Measurements from ENCODE around the gene TAPT1. TPM values are rescaled to one million over a fixed set of nuclear protein-coding genes. Genes with fewer than 3 reads are reported as not detected.

Gene TAPT1
- total RNA-seq, 1 experiment from 2014 or later, result 22.0 TPM

GRCh38 chr4:16233569-16234177 is 7.4 kb upstream of the TAPT1 start:
- no peaks in the 10 kb centered on the region for H3K27me3 Mint-ChIP-seq (ENCODE audit: insufficient read depth, unreplicated experiment)
- no TSS peak for BruUV-seq (replicated peaks)
- H3K36me3 Mint-ChIP-seq (ENCODE audit: insufficient read depth, unreplicated experiment), result no peaks in the 10 kb centered on the region
- no peaks in the 10 kb centered on the region for H3K9me3 Mint-ChIP-seq (ENCODE audit: unreplicated experiment)
- TF ChIP-seq, protein P1, sequence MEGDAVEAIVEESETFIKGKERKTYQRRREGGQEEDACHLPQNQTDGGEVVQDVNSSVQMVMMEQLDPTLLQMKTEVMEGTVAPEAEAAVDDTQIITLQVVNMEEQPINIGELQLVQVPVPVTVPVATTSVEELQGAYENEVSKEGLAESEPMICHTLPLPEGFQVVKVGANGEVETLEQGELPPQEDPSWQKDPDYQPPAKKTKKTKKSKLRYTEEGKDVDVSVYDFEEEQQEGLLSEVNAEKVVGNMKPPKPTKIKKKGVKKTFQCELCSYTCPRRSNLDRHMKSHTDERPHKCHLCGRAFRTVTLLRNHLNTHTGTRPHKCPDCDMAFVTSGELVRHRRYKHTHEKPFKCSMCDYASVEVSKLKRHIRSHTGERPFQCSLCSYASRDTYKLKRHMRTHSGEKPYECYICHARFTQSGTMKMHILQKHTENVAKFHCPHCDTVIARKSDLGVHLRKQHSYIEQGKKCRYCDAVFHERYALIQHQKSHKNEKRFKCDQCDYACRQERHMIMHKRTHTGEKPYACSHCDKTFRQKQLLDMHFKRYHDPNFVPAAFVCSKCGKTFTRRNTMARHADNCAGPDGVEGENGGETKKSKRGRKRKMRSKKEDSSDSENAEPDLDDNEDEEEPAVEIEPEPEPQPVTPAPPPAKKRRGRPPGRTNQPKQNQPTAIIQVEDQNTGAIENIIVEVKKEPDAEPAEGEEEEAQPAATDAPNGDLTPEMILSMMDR (IDR thresholded peaks at IDR 0.05; ENCODE audit: unreplicated experiment), result no peak
- DNase-seq (ENCODE audit: unreplicated experiment), result no peak
- H3K4me3 Mint-ChIP-seq (ENCODE audit: unreplicated experiment), result no peak overlapping the region
- no peak overlapping the region for H3K27ac Mint-ChIP-seq (ENCODE audit: low read depth, unreplicated experiment)
- H3K4me1 Mint-ChIP-seq (ENCODE audit: insufficient read depth, unreplicated experiment), result peaks cover 4% of the 10 kb centered on the region
- POLR2A ChIA-PET, result interaction anchor here (0.5 to 1.0 kb wide), 2 partner anchors 24 to 30 kb away, joined by 3 read pairs; no protein-coding TSS in a partner anchor
- CTCF ChIA-PET, result interaction anchor here (0.6 kb wide), 1 partner anchor 25 kb away, joined by 3 read pairs; no protein-coding TSS in a partner anchor
- intact Hi-C loops (cut with micrococcal nuclease), result no loop called here

- ChIA-PET POLR2A (no interaction called here), CTCF (interaction anchor here (0.6 to 0.7 kb wide), 4 partner anchors 16 to 789 kb away, joined by 3 to 6 read pairs (median 3); no protein-coding TSS in a partner anchor)
- intact Hi-C loops (cut with micrococcal nuclease), result no loop called here
- Mint-ChIP-seq H3K9me3 (ENCODE audit: unreplicated experiment) (no peaks in the 10 kb centered on the region), H3K27ac (ENCODE audit: low read depth, unreplicated experiment) (no peak overlapping the region), H3K36me3 (ENCODE audit: insufficient read depth, unreplicated experiment) (no peaks in the 10 kb centered on the region), H3K4me1 (ENCODE audit: insufficient read depth, unreplicated experiment) (peaks cover 4% of the 10 kb centered on the region), H3K27me3 (ENCODE audit: insufficient read depth, unreplicated experiment) (no peaks in the 10 kb centered on the region), H3K4me3 (ENCODE audit: unreplicated experiment) (no peak overlapping the region)
- no peak for DNase-seq (ENCODE audit: unreplicated experiment)
- TF ChIP-seq, protein P1 (IDR thresholded peaks at IDR 0.05; ENCODE audit: unreplicated experiment), result no peak
- BruUV-seq (replicated peaks), result no TSS peak
Measured at GRCh38 chr4:16231570-16232245, 5.4 kb upstream of the TAPT1 start.

DNA sequence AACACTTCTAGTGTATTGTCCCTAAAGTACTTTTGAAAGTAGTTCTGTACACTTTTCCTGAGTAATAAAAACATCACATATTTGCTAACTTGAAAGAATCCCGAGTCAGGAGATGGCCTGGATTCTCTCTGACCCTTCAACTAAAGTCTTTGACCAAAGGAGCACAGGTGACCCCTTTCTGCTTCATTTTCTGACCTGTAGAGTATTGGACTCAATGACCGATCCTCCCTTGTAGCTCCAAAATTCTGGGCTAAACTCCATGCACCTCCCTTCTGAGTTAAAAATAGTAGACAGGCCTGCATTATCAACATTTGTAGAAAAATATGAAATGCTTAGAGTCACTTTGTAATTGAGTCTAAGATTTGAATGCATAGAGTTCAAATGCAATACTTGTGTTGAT is 4.0 kb upstream of the TAPT1 start:
- Mint-ChIP-seq H3K27me3 (ENCODE audit: insufficient read depth, unreplicated experiment) (no peaks in the 10 kb centered on the region), H3K4me1 (ENCODE audit: insufficient read depth, unreplicated experiment) (peaks cover 4% of the 10 kb centered on the region), H3K27ac (ENCODE audit: low read depth, unreplicated experiment) (no peak overlapping the region), H3K4me3 (ENCODE audit: unreplicated experiment) (no peak overlapping the region), H3K9me3 (ENCODE audit: unreplicated experiment) (no peaks in the 10 kb centered on the region), H3K36me3 (ENCODE audit: insufficient read depth, unreplicated experiment) (peaks cover 1% of the 10 kb centered on the region)
- CTCF ChIA-PET, result no interaction called here
- POLR2A ChIA-PET, result interaction anchor here (0.7 kb wide), 1 partner anchor 203 kb away, joined by 4 read pairs; no protein-coding TSS in a partner anchor
- no TSS peak for BruUV-seq (replicated peaks)
- TF ChIP-seq, protein P1 (IDR thresholded peaks at IDR 0.05; ENCODE audit: unreplicated experiment), result no peak
- intact Hi-C loops (cut with micrococcal nuclease), result no loop called here
- DNase-seq (ENCODE audit: unreplicated experiment), result no peak

- intact Hi-C loops (cut with micrococcal nuclease), result no loop called here
- BruUV-seq (replicated peaks), result no TSS peak
- TF ChIP-seq, protein P1 (IDR thresholded peaks at IDR 0.05; ENCODE audit: unreplicated experiment), result no peak
- ChIA-PET CTCF (no interaction called here), POLR2A (no interaction called here)
- Mint-ChIP-seq H3K27me3 (ENCODE audit: insufficient read depth, unreplicated experiment) (no peaks in the 10 kb centered on the region), H3K9me3 (ENCODE audit: unreplicated experiment) (no peaks in the 10 kb centered on the region), H3K27ac (ENCODE audit: low read depth, unreplicated experiment) (no peak overlapping the region), H3K4me1 (ENCODE audit: insufficient read depth, unreplicated experiment) (peaks cover 5% of the 10 kb centered on the region), H3K36me3 (ENCODE audit: insufficient read depth, unreplicated experiment) (peaks cover 8% of the 10 kb centered on the region), H3K4me3 (ENCODE audit: unreplicated experiment) (no peak overlapping the region)
- DNase-seq (ENCODE audit: unreplicated experiment), result no peak
Measured at GRCh38 chr4:16229604-16230003, 3.3 kb upstream of the TAPT1 start.
